HL-60 (cell line): ENCODE data around the gene DRD4.

Experiments
- DNase-seq, 2 experiments: peaks; one replicate each; pipeline ENCODE4 v3.0.0-alpha.2; 2010 to 2020; ENCODE audit warnings: low read depth in 1 of 2, low spot score in 1 of 2
- H3K27ac ChIP-seq: fragments of 250-450 bp; sonication (Bioruptor Pico); replicated peaks from 2 replicates; pipeline ENCODE4 v1.5.1; 2020; ENCODE audit warnings: mild to moderate bottlenecking, moderate library complexity
- H3K27me3 ChIP-seq: fragments of 250-450 bp; sonication (Bioruptor Pico); 2 replicates; pipeline ENCODE4 v1.5.1; 2021; ENCODE audit warnings: mild to moderate bottlenecking, moderate library complexity; ENCODE audit not compliant: insufficient read depth, poor library complexity, severe bottlenecking
- H3K4me3 ChIP-seq: replicated peaks from 2 replicates; pipeline ENCODE4 v1.5.1; 2011; ENCODE audit warnings: mild to moderate bottlenecking, control low read depth, low read length; ENCODE audit not compliant: insufficient read depth
- GABPA ChIP-seq: IDR thresholded peaks from 2 replicates; pipeline ENCODE4 v1.6.1; 2012; ENCODE audit warnings: low read depth
- POLR2AphosphoS5 ChIP-seq: IDR thresholded peaks from 2 replicates; pipeline ENCODE4 v1.6.1; 2012; ENCODE audit warnings: low read depth
- SPI1 ChIP-seq: IDR thresholded peaks from 2 replicates; pipeline ENCODE4 v1.6.1; 2012; ENCODE audit warnings: low read depth, mild to moderate bottlenecking, borderline replicate concordance
- TF ChIP-seq, protein P1 (sequence below): IDR thresholded peaks from 2 replicates; pipeline ENCODE4 v1.6.1; 2012; ENCODE audit warnings: low read depth; ENCODE audit not compliant: insufficient replicate concordance
- TF ChIP-seq, protein P2 (sequence below): IDR thresholded peaks from one replicate; pipeline ENCODE4 v1.5.1; 2011; ENCODE audit warnings: low read length, control low read depth, inconsistent platforms; ENCODE audit not compliant: insufficient read depth

The DRD4 gene

DNA sequence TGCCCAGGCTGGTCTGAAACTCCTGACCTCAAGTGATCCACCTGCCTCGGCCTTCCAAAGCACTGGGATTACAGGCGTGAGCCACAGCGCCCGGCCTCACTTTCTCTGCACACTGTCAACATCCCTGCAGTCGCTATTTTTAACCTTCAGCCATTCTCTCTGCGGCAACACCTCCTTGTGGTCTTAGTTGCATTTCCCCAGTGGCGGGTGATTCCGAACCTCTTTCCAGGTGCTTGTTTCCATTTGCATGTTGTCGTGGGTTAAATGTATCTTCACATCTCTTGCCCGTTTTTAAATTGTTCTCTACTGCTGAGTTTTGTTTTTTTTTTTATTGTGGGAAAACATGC is 7.9 kb upstream of the DRD4 start:
- Histone ChIP-seq H3K4me3 (no peak overlapping the region), H3K27ac (no peak overlapping the region), H3K27me3 (no peaks in the 10 kb centered on the region)
- DNase-seq: no peak
- no peak for TF ChIP-seq GABPA
- TF ChIP-seq POLR2AphosphoS5: no peak
- TF ChIP-seq, protein P1, sequence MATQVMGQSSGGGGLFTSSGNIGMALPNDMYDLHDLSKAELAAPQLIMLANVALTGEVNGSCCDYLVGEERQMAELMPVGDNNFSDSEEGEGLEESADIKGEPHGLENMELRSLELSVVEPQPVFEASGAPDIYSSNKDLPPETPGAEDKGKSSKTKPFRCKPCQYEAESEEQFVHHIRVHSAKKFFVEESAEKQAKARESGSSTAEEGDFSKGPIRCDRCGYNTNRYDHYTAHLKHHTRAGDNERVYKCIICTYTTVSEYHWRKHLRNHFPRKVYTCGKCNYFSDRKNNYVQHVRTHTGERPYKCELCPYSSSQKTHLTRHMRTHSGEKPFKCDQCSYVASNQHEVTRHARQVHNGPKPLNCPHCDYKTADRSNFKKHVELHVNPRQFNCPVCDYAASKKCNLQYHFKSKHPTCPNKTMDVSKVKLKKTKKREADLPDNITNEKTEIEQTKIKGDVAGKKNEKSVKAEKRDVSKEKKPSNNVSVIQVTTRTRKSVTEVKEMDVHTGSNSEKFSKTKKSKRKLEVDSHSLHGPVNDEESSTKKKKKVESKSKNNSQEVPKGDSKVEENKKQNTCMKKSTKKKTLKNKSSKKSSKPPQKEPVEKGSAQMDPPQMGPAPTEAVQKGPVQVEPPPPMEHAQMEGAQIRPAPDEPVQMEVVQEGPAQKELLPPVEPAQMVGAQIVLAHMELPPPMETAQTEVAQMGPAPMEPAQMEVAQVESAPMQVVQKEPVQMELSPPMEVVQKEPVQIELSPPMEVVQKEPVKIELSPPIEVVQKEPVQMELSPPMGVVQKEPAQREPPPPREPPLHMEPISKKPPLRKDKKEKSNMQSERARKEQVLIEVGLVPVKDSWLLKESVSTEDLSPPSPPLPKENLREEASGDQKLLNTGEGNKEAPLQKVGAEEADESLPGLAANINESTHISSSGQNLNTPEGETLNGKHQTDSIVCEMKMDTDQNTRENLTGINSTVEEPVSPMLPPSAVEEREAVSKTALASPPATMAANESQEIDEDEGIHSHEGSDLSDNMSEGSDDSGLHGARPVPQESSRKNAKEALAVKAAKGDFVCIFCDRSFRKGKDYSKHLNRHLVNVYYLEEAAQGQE: no peak
- TF ChIP-seq SPI1: no peak
- TF ChIP-seq, protein P2, sequence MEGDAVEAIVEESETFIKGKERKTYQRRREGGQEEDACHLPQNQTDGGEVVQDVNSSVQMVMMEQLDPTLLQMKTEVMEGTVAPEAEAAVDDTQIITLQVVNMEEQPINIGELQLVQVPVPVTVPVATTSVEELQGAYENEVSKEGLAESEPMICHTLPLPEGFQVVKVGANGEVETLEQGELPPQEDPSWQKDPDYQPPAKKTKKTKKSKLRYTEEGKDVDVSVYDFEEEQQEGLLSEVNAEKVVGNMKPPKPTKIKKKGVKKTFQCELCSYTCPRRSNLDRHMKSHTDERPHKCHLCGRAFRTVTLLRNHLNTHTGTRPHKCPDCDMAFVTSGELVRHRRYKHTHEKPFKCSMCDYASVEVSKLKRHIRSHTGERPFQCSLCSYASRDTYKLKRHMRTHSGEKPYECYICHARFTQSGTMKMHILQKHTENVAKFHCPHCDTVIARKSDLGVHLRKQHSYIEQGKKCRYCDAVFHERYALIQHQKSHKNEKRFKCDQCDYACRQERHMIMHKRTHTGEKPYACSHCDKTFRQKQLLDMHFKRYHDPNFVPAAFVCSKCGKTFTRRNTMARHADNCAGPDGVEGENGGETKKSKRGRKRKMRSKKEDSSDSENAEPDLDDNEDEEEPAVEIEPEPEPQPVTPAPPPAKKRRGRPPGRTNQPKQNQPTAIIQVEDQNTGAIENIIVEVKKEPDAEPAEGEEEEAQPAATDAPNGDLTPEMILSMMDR: no peak

DNA sequence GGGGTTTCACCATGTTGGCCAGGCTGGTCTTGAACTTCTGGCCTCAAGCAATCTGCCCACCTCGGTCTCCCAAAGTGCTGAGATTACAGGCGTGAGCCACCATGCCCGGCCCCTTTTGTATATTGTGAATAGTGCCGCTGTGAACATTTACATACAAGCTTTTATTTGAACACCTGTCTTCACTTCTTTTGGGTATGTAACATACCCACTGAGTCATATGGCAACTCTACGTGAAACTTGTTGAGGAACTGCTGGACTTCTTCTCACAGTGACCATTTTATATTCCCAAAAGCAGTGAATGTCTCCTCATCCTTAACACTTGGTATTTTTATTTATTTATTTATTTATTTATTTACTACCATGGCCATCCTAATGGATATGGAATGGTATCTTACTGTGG is 6.2 kb upstream of the DRD4 start:
- no peak overlapping the region for H3K4me3 ChIP-seq
- no peaks in the 10 kb centered on the region for H3K27me3 ChIP-seq
- TF ChIP-seq GABPA (no peak), POLR2AphosphoS5 (no peak), SPI1 (no peak)
- TF ChIP-seq, protein P1: no peak
- TF ChIP-seq, protein P2: no peak
- no peak overlapping the region for H3K27ac ChIP-seq
- no peak for DNase-seq

DNA sequence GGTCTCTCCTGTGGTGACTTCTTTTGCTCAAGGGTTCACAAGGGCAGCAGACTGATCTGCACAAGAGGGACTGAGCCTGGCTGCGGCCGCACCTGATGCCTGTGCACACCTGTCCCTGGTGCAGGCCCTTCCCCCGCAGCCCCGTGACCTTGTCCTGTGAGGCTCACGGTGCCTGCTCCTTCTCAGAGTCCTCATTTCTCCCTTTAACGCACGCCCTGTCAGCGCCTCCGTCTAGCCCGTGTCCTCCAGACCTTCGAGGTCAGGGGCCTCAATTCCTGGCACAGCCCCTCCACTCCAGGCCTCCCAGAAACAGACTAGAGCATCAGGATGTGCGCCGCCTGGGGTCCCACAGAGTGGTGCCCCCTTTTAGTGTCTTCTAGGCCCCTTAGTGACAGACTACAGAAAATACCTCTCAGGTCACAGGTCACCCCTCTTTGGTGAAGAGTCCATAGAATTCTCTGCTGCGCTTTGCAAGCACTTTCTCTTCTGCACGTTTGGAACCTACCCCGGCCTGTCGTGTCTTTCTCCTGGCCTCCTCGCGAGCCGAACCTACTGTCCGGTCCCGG is 1.0 kb upstream of the DRD4 start:
- Histone ChIP-seq H3K27me3 (no peaks in the 10 kb centered on the region), H3K4me3 (no peak overlapping the region), H3K27ac (no peak overlapping the region)
- DNase-seq: no peak
- TF ChIP-seq POLR2AphosphoS5 (no peak), GABPA (no peak), SPI1 (no peak)
- TF ChIP-seq, protein P1: no peak
- TF ChIP-seq, protein P2: no peak
